ENCODE data around the gene CD1E. TPM values are rescaled to one million over a fixed set of nuclear protein-coding genes. Genes with fewer than 3 reads are reported as not detected.

CD1E gene
- total and polyA plus RNA-seq, 2 of the 8 experiments (the other 6 are each of a cell fraction or from before 2014, with no cell fraction given) = not detected

DNA sequence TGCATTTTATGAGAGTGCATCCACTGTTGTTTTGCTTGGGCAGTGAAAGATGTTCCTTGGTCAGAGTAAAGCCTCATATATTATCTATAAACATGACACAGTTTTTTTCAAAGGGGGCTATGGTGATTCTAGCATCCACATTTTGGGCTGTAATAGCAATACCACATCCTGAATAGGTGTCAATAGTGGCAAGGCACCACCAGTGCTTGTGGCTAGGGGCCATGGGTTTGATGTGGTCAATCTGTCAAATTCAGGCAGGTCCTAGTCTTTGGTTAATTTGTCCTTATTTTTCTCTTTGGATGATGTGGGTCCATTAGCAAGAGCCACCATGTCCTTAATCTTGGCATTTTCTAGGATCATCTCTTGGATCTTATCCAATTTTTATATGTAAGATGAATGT, 13.1 kb downstream of the CD1E start:
- H3K4me2 ChIP-seq (ENCODE audit: insufficient read depth in 1 of 2, low read depth in 2 of 2, low read length in 2 of 2) = no peak overlapping the region
- no peak overlapping the region for H2BK120ac ChIP-seq (replicated peaks; ENCODE audit: low read depth, low read length)
- no peaks in the 10 kb centered on the region for H3K79me1 ChIP-seq (ENCODE audit: low read depth, low read length)
- H3K14ac ChIP-seq (ENCODE audit: insufficient read length) = no peak overlapping the region
- no peak overlapping the region for H2BK20ac ChIP-seq (ENCODE audit: low read length)
- H3K18ac ChIP-seq (ENCODE audit: extremely low read depth, low read length) = no peak overlapping the region
- no peak overlapping the region for H2BK15ac ChIP-seq (ENCODE audit: low read length)
- no peak overlapping the region for H3K27ac ChIP-seq (ENCODE audit: low read depth, low read length)
- FAIRE-seq = no peak
- no peak overlapping the region for H2AFZ ChIP-seq (ENCODE audit: low read length)
- no peaks in the 10 kb centered on the region for H3K4me1 ChIP-seq (replicated peaks in 1 of 4; ENCODE audit: control insufficient read depth in 3 of 4, insufficient read depth in 4 of 4, low read length in 3 of 4)
- no peak overlapping the region for H3K4ac ChIP-seq (replicated peaks; ENCODE audit: insufficient read length, low read depth, low read length)
- H3K36me3 ChIP-seq (ENCODE audit: control insufficient read depth in 2 of 4, insufficient read depth in 4 of 4, low read length in 3 of 4) = no peaks in the 10 kb centered on the region
- H3K23me2 ChIP-seq (ENCODE audit: low read depth, low read length) = no peaks in the 10 kb centered on the region
- no peak overlapping the region for H3K9ac ChIP-seq (replicated peaks in 1 of 4; ENCODE audit: extremely low read depth in 1 of 4, low read depth in 3 of 4, low read length in 3 of 4)
- H4K91ac ChIP-seq (replicated peaks; ENCODE audit: insufficient read length, low read length) = no peak overlapping the region
- H2BK5ac ChIP-seq (ENCODE audit: low read depth, low read length) = no peak overlapping the region
- no peak overlapping the region for H4K5ac ChIP-seq (ENCODE audit: insufficient read length, low read depth, low read length)
- DNase-seq (ENCODE audit: low read depth in 1 of 2, low spot score in 2 of 2) = no peak
- H3K56ac ChIP-seq (replicated peaks; ENCODE audit: insufficient read length, low read depth, low read length) = no peak overlapping the region
- CTCF ChIA-PET (ENCODE audit: partially characterized antibody) = no interaction called here
- POLR2A ChIA-PET (ENCODE audit: partially characterized antibody) = no interaction called here
- H2BK12ac ChIP-seq (ENCODE audit: low read depth, low read length) = no peak overlapping the region
- no peaks in the 10 kb centered on the region for H3K9me3 ChIP-seq (ENCODE audit: insufficient read depth in 2 of 2, low read depth in 1 of 2, low read length in 1 of 2)
- H4K20me1 ChIP-seq (replicated peaks in 1 of 2; ENCODE audit: control insufficient read depth in 1 of 2, insufficient read depth in 2 of 2, low read length in 2 of 2) = no peaks in the 10 kb centered on the region
- H3K4me3 ChIP-seq (ENCODE audit: extremely low read depth in 1 of 4, insufficient read depth in 2 of 4, low read depth in 3 of 4, low read length in 4 of 4) = no peak overlapping the region
- no peak overlapping the region for H3K23ac ChIP-seq (ENCODE audit: insufficient read length)
- no peaks in the 10 kb centered on the region for H3K27me3 ChIP-seq (replicated peaks in 1 of 4; ENCODE audit: control insufficient read depth in 3 of 4, extremely low read depth in 1 of 4, insufficient read depth in 3 of 4, low read length in 3 of 4)
- no peak overlapping the region for H2AK5ac ChIP-seq (ENCODE audit: low read depth, low read length)
- H3K79me2 ChIP-seq (ENCODE audit: control insufficient read depth in 1 of 2, insufficient read depth in 2 of 2, low read length in 2 of 2) = no peaks in the 10 kb centered on the region
- H4K8ac ChIP-seq (ENCODE audit: extremely low read depth, insufficient read depth, low read length) = no peak overlapping the region
- TF ChIP-seq SAP30 (IDR thresholded peaks at IDR 0.05; ENCODE audit: insufficient read depth, insufficient replicate concordance, low read length) (no peak), EZH2 (IDR thresholded peaks at IDR 0.05; ENCODE audit: low read depth, low read length, severe bottlenecking) (no peak), SRF (IDR thresholded peaks at IDR 0.05; ENCODE audit: low read depth, low read length) (no peak), BRCA1 (IDR thresholded peaks at IDR 0.05; ENCODE audit: low read depth, low read length) (no peak), HDAC6 (IDR thresholded peaks at IDR 0.05; ENCODE audit: low read depth, low read length) (no peak), TCF12 (IDR thresholded peaks at IDR 0.05; ENCODE audit: low read depth, low read length) (no peak), GABPA (IDR thresholded peaks at IDR 0.05; ENCODE audit: borderline replicate concordance, insufficient read depth, low read length) (no peak), MAFK (IDR thresholded peaks at IDR 0.05; ENCODE audit: low read depth, low read length) (no peak), SP2 (IDR thresholded peaks at IDR 0.05; ENCODE audit: low read length) (no peak), BACH1 (IDR thresholded peaks at IDR 0.05; ENCODE audit: low read length) (no peak), TEAD4 (IDR thresholded peaks at IDR 0.05; ENCODE audit: low read depth, low read length) (no peak), SIRT6 (IDR thresholded peaks at IDR 0.05; ENCODE audit: low read length) (no peak), TBP (IDR thresholded peaks at IDR 0.05; ENCODE audit: low read depth, low read length) (no peak), JUND (IDR thresholded peaks at IDR 0.05; ENCODE audit: low read length) (no peak)
- TF ChIP-seq, protein P1, sequence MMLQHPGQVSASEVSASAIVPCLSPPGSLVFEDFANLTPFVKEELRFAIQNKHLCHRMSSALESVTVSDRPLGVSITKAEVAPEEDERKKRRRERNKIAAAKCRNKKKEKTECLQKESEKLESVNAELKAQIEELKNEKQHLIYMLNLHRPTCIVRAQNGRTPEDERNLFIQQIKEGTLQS (IDR thresholded peaks at IDR 0.05; ENCODE audit: insufficient read depth, low read depth, low read length) = no peak
- TF ChIP-seq, protein P2, sequence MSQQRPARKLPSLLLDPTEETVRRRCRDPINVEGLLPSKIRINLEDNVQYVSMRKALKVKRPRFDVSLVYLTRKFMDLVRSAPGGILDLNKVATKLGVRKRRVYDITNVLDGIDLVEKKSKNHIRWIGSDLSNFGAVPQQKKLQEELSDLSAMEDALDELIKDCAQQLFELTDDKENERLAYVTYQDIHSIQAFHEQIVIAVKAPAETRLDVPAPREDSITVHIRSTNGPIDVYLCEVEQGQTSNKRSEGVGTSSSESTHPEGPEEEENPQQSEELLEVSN (IDR thresholded peaks at IDR 0.05) = no peak

Measured in H1 (cell line).